NT2/D1 (cell line): ENCODE measurements around the gene PEX1.

ENCODE experiments used
- DNase-seq: peaks from one replicate; pipeline ENCODE4 v3.0.0-alpha.2; 2011; ENCODE audit warnings: low read depth, low spot score
- H3K27me3 ChIP-seq: 2 replicates; pipeline ENCODE4 v1.6.0; 2011; ENCODE audit warnings: mild to moderate bottlenecking; ENCODE audit not compliant: insufficient read length, insufficient read depth
- H3K36me3 ChIP-seq: 2 replicates; pipeline ENCODE4 v1.6.1; 2011; ENCODE audit warnings: mild to moderate bottlenecking, low read length, mixed read lengths; ENCODE audit not compliant: insufficient read depth, insufficient read length
- H3K4me1 ChIP-seq: 2 replicates; pipeline ENCODE4 v1.5.1; 2011; ENCODE audit not compliant: insufficient read depth, insufficient read length
- H3K4me3 ChIP-seq: 2 replicates; pipeline ENCODE4 v1.5.1; 2011; ENCODE audit warnings: low read depth; ENCODE audit not compliant: insufficient read length
- H3K9ac ChIP-seq: 2 replicates; pipeline ENCODE4 v1.6.0; 2011; ENCODE audit warnings: low read depth; ENCODE audit not compliant: insufficient read length
- H3K9me3 ChIP-seq: 2 replicates; pipeline ENCODE4 v1.5.1; 2011; ENCODE audit warnings: mild to moderate bottlenecking, low read length; ENCODE audit not compliant: insufficient read depth
- SUZ12 ChIP-seq: IDR thresholded peaks from 2 replicates; pipeline ENCODE4 v1.6.1; 2011; ENCODE audit not compliant: insufficient read length, insufficient read depth; ENCODE audit errors: extremely low read depth
- YY1 ChIP-seq: IDR thresholded peaks from 2 replicates; pipeline ENCODE4 v1.6.1; 2011; ENCODE audit not compliant: insufficient read length, insufficient read depth
- ZNF274 ChIP-seq: IDR thresholded peaks from 2 replicates; pipeline ENCODE4 v1.6.1; 2011; ENCODE audit warnings: mild to moderate bottlenecking, low read depth, low read length

Gene PEX1

DNA sequence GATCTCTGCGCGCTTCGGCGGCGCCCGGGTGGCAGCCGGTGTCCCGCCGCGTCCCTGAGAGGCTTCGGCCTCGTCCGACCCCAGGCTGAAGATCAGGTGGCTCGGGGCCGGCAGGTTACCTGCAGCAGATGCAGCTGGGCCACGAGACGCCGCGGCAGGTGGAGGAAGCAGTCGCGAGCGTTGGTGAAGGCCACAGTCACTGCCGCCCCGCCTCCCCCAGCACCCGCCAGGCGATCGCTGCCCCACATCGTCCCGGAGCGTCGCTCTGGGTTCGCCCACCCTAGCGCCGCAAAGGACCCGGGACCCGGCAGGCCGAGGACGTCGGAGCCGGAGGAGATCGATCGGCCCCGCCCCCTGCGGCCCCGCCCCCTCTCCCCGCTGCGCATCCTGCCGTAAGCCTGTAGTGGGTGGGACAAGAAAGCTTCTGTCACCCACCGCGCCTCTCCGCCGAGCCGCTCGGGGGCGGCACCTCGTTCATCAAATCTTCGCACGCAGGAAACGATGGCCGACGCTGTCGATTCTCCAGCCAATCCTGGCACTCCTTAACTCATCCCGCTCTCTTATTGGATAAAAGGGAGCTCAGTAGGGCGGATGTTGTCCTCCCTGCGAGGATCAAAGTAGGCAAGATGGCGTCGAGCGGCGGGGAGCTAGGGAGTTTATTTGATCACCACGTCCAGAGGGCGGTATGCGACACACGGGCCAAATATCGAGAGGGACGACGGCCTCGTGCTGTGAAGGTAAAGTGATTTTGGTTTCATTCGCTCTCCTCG lies at the start of gene PEX1, which contains the start of gene RBM48:
TSS of gene PEX1 (minus strand) at position 333 of the 770 bp plus-strand sequence. CDS start at position 248, 85 bp downstream.
TSS of gene RBM48 (plus strand) at position 608 of the 770 bp plus-strand sequence. CDS start at position 627, 19 bp downstream.
- TF ChIP-seq ZNF274 (no peak), YY1 (peak; percentile 92)
- Histone ChIP-seq H3K27me3 (no peaks in the 10 kb centered on the region), H3K4me3 (peak within 1 kb of the TSS; percentile 88), H3K9me3 (no peaks in the 10 kb centered on the region), H3K36me3 (peaks cover 25% of the 10 kb centered on the region), H3K9ac (peak within 1 kb of the TSS; percentile 89), H3K4me1 (no peaks in the 10 kb centered on the region)
- DNase-seq = peak; percentile 99

- peaks cover 87% of the 10 kb centered on the region for H3K36me3 ChIP-seq
- H3K27me3 ChIP-seq = no peaks in the 10 kb centered on the region
- H3K9me3 ChIP-seq = no peaks in the 10 kb centered on the region
- H3K9ac ChIP-seq = no peak overlapping the region
- H3K4me3 ChIP-seq = no peak overlapping the region
- no peak for TF ChIP-seq SUZ12
- no peaks in the 10 kb centered on the region for H3K4me1 ChIP-seq
- no peak for DNase-seq
Observed at GRCh38 chr7:92576296-92576695, 48.0 kb upstream of the PEX1 start.

DNA sequence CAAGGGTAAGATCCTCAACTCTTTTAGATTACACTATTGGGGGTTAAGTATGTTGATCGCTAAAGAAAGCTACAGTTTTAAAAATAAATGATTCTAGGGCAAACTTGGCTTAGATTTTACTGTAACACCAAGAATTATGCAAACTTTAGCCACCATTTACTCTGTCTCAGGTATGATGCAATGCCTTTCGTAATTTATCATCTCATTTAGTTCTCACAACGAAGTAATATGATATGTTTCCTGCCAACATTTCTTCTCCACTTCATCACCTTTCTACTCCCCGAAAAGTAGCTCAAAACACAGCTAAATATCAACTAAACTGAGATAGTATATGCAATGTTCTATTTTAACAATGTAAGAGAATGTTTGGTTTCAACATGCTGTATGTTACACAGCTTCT lies 40.8 kb upstream of the PEX1 start:
- H3K4me1 ChIP-seq = no peaks in the 10 kb centered on the region
- no peak overlapping the region for H3K4me3 ChIP-seq
- H3K36me3 ChIP-seq = peaks cover 63% of the 10 kb centered on the region
- no peaks in the 10 kb centered on the region for H3K27me3 ChIP-seq
- H3K9ac ChIP-seq = no peak overlapping the region
- no peaks in the 10 kb centered on the region for H3K9me3 ChIP-seq
- no peak for TF ChIP-seq SUZ12
- no peak for TF ChIP-seq YY1
- no peak for TF ChIP-seq ZNF274
- no peak for DNase-seq

- no peak for DNase-seq
- H3K9me3 ChIP-seq = no peaks in the 10 kb centered on the region
- no peak overlapping the region for H3K4me3 ChIP-seq
- TF ChIP-seq SUZ12 = no peak
- TF ChIP-seq ZNF274 = no peak
- no peak for TF ChIP-seq YY1
- H3K9ac ChIP-seq = no peak overlapping the region
- no peaks in the 10 kb centered on the region for H3K27me3 ChIP-seq
- H3K36me3 ChIP-seq = peaks cover 58% of the 10 kb centered on the region
- no peaks in the 10 kb centered on the region for H3K4me1 ChIP-seq
Observed at GRCh38 chr7:92567460-92567859, 39.1 kb upstream of the PEX1 start.

DNA sequence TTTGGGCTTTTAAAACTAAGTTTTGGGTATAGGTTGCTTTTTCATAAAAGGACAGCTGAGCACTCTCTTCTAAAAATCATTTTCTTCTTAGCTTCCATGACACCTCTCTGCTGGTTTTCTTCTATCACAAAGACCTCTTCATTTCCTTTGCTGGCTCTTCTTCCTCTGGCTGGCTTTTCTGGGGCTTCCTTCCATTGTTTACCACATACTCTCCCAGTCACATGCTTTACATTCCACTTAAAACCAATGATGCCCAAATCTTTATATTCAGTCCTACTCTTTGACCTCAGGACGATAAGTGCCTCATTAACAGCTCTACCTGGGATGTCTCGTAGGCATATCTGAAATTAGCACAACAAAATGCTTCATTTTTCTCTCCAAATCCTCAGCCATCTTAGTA lies 35.0 kb upstream of the PEX1 start:
- no peaks in the 10 kb centered on the region for H3K27me3 ChIP-seq
- no peaks in the 10 kb centered on the region for H3K4me1 ChIP-seq
- H3K4me3 ChIP-seq = no peak overlapping the region
- TF ChIP-seq YY1 (no peak), ZNF274 (no peak), SUZ12 (no peak)
- no peaks in the 10 kb centered on the region for H3K9me3 ChIP-seq
- H3K9ac ChIP-seq = no peak overlapping the region
- H3K36me3 ChIP-seq = peaks cover 42% of the 10 kb centered on the region
- peak; percentile 20 for DNase-seq

DNA sequence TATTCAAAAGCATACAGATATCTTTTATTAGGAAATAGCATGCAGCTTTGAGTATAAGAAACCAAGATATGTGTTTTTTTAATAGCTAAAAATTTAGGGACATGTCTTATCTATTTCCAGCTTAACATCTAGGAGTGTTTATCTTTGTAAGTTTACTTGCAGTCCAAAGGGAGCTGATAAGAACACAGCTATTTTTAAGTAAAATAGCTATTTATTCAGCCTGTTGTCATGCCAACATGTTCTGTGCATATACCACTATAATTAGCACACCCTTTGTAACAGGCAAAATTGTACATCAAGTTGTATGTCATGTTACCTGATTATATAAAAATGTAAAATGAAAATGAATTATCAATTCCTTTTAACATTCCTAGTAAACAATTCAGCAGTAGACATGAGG lies 32.3 kb upstream of the PEX1 start:
- H3K9me3 ChIP-seq = no peaks in the 10 kb centered on the region
- H3K27me3 ChIP-seq = no peaks in the 10 kb centered on the region
- H3K4me1 ChIP-seq = no peaks in the 10 kb centered on the region
- H3K4me3 ChIP-seq = no peak overlapping the region
- no peak overlapping the region for H3K9ac ChIP-seq
- TF ChIP-seq YY1 (no peak), SUZ12 (no peak), ZNF274 (no peak)
- peaks cover 25% of the 10 kb centered on the region for H3K36me3 ChIP-seq
- DNase-seq = no peak

DNA sequence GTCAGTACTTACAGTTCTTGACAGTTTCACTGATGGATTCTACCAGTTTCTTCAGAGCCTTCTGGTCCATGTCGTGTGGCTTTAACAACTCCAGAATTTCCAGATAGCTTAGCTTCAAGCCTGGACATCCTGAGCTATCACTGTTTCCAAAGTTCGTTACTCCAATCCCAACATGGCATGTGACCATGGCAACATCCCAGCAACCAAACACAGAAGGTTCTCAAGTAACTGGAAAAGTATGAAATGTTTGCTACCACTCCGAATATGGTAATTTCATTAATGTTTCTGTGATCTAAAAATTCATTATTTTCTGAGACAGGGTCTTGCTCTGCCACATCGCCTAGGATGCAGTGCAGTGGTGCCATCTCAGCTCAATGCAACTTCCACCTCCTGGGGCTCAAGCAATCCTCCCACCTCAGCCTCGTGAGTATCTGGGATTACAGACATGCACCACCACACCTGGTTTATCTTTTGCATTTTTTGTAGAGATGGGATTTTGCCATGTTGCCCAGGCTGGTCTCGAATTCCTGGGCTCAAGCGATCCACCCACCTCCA lies 29.6 kb upstream of the PEX1 start:
- TF ChIP-seq SUZ12 (no peak), ZNF274 (no peak), YY1 (no peak)
- H3K9ac ChIP-seq = no peak overlapping the region
- H3K27me3 ChIP-seq = no peaks in the 10 kb centered on the region
- H3K4me1 ChIP-seq = no peaks in the 10 kb centered on the region
- DNase-seq = no peak
- peaks cover 22% of the 10 kb centered on the region for H3K36me3 ChIP-seq
- no peaks in the 10 kb centered on the region for H3K9me3 ChIP-seq
- no peak overlapping the region for H3K4me3 ChIP-seq
